Dendritic cell treated with granulocyte-macrophage colony-stimulating factor and Interleukin-4, amounts not matched to agents 40 ng/mL and 50 ng/mL, for 4 days (primary cell): ENCODE measurements around the gene RET.

Source experiments
- H3K27ac Mint-ChIP-seq: one replicate; pipeline ENCODE4 v1.8.0; 2022; ENCODE audit warnings: mild to moderate bottlenecking, mixed read lengths
- H3K27me3 Mint-ChIP-seq: one replicate; pipeline ENCODE4 v1.8.0; 2022; ENCODE audit warnings: mild to moderate bottlenecking, mixed read lengths
- H3K36me3 Mint-ChIP-seq: one replicate; pipeline ENCODE4 v1.8.0; 2022; ENCODE audit warnings: low read depth, mixed read lengths
- H3K4me1 Mint-ChIP-seq: one replicate; pipeline ENCODE4 v1.8.0; 2022; ENCODE audit warnings: low read depth, mixed read lengths
- H3K4me3 Mint-ChIP-seq: one replicate; pipeline ENCODE4 v1.8.0; 2022; ENCODE audit warnings: mild to moderate bottlenecking, moderate library complexity, mixed read lengths
- H3K9me3 Mint-ChIP-seq: one replicate; pipeline ENCODE4 v1.8.0; 2022; ENCODE audit warnings: mixed read lengths
- intact Hi-C: fragments of 100-400 bp; cut with micrococcal nuclease; formaldehyde crosslinking; loops from one replicate; pipeline ENCODE4 v1.15.0; 2022

RET gene

GRCh38 chr10:43117031-43117776 is 40.3 kb downstream of the RET start:
- intact Hi-C loops = no loop called here
- no peak overlapping the region for H3K4me3 Mint-ChIP-seq

GRCh38 chr10:43117777-43118583 is 41.1 kb downstream of the RET start:
- no peaks in the 10 kb centered on the region for H3K9me3 Mint-ChIP-seq
- H3K27me3 Mint-ChIP-seq = peaks cover 3% of the 10 kb centered on the region
- intact Hi-C loops = no loop called here
- no peak overlapping the region for H3K4me3 Mint-ChIP-seq
- peaks cover 70% of the 10 kb centered on the region for H3K4me1 Mint-ChIP-seq
- peak overlapping the region; percentile 96 for H3K27ac Mint-ChIP-seq
- H3K36me3 Mint-ChIP-seq = no peaks in the 10 kb centered on the region

More at GRCh38 chr10:43117031-43117776, 40.3 kb downstream of the RET start:
- Mint-ChIP-seq H3K27me3 (peaks cover 3% of the 10 kb centered on the region), H3K27ac (no peak overlapping the region), H3K36me3 (no peaks in the 10 kb centered on the region), H3K4me1 (peaks cover 62% of the 10 kb centered on the region), H3K9me3 (no peaks in the 10 kb centered on the region)

- Mint-ChIP-seq H3K9me3 (no peaks in the 10 kb centered on the region), H3K27ac (peak overlapping the region; percentile 96), H3K4me1 (peaks cover 77% of the 10 kb centered on the region), H3K36me3 (no peaks in the 10 kb centered on the region), H3K4me3 (no peak overlapping the region), H3K27me3 (peaks cover 3% of the 10 kb centered on the region)
- intact Hi-C loops = no loop called here
These were observed 42.0 kb downstream of the RET start for GRCh38 chr10:43118631-43119415.

- intact Hi-C loops = no loop called here
- no peaks in the 10 kb centered on the region for H3K36me3 Mint-ChIP-seq
- peak overlapping the region; percentile 96 for H3K27ac Mint-ChIP-seq
- H3K9me3 Mint-ChIP-seq = no peaks in the 10 kb centered on the region
- no peak overlapping the region for H3K4me3 Mint-ChIP-seq
- peaks cover 3% of the 10 kb centered on the region for H3K27me3 Mint-ChIP-seq
- peaks cover 84% of the 10 kb centered on the region for H3K4me1 Mint-ChIP-seq
These were observed 42.7 kb downstream of the RET start for GRCh38 chr10:43119416-43120115.

- peaks cover 3% of the 10 kb centered on the region for H3K27me3 Mint-ChIP-seq
- intact Hi-C loops = no loop called here
- peaks cover 86% of the 10 kb centered on the region for H3K4me1 Mint-ChIP-seq
- peak overlapping the region; percentile 37 for H3K4me3 Mint-ChIP-seq
- H3K9me3 Mint-ChIP-seq = no peaks in the 10 kb centered on the region
- H3K27ac Mint-ChIP-seq = peak overlapping the region; percentile 96
- no peaks in the 10 kb centered on the region for H3K36me3 Mint-ChIP-seq
These were observed 43.5 kb downstream of the RET start for GRCh38 chr10:43120116-43120928.

- H3K27ac Mint-ChIP-seq = peak overlapping the region; percentile 96
- peaks cover 86% of the 10 kb centered on the region for H3K4me1 Mint-ChIP-seq
- H3K4me3 Mint-ChIP-seq = peak overlapping the region; percentile 37
- H3K36me3 Mint-ChIP-seq = no peaks in the 10 kb centered on the region
- peaks cover 3% of the 10 kb centered on the region for H3K27me3 Mint-ChIP-seq
- intact Hi-C loops = loop anchor here (1.0 kb wide), 1 partner anchor 19 kb away; no protein-coding TSS in a partner anchor
- no peaks in the 10 kb centered on the region for H3K9me3 Mint-ChIP-seq
These were observed 44.1 kb downstream of the RET start for GRCh38 chr10:43120929-43121314.

- H3K9me3 Mint-ChIP-seq = no peaks in the 10 kb centered on the region
- intact Hi-C loops = loop anchor here (1.0 kb wide), 1 partner anchor 19 kb away; no protein-coding TSS in a partner anchor
- peak overlapping the region; percentile 37 for H3K4me3 Mint-ChIP-seq
- peaks cover 3% of the 10 kb centered on the region for H3K27me3 Mint-ChIP-seq
- H3K27ac Mint-ChIP-seq = peak overlapping the region; percentile 96
- no peaks in the 10 kb centered on the region for H3K36me3 Mint-ChIP-seq
- H3K4me1 Mint-ChIP-seq = peaks cover 89% of the 10 kb centered on the region
These were observed 44.6 kb downstream of the RET start for GRCh38 chr10:43121444-43121843.

- no peak overlapping the region for H3K4me3 Mint-ChIP-seq
- intact Hi-C loops = no loop called here
These were observed 45.2 kb downstream of the RET start for GRCh38 chr10:43122096-43122495.

GRCh38 chr10:43122826-43123225 is 46.0 kb downstream of the RET start:
- Mint-ChIP-seq H3K36me3 (no peaks in the 10 kb centered on the region), H3K9me3 (no peaks in the 10 kb centered on the region), H3K27ac (peak overlapping the region; percentile 96), H3K27me3 (peaks cover 3% of the 10 kb centered on the region), H3K4me3 (no peak overlapping the region), H3K4me1 (peaks cover 99% of the 10 kb centered on the region)
- intact Hi-C loops = no loop called here

More at GRCh38 chr10:43122096-43122495, 45.2 kb downstream of the RET start:
- Mint-ChIP-seq H3K9me3 (no peaks in the 10 kb centered on the region), H3K27ac (peak overlapping the region; percentile 96), H3K36me3 (no peaks in the 10 kb centered on the region), H3K4me1 (peaks cover 95% of the 10 kb centered on the region), H3K27me3 (peaks cover 3% of the 10 kb centered on the region)

GRCh38 chr10:43123361-43124093 is 46.7 kb downstream of the RET start:
- H3K36me3 Mint-ChIP-seq = no peaks in the 10 kb centered on the region
- H3K27me3 Mint-ChIP-seq = peaks cover 1% of the 10 kb centered on the region
- peaks cover 95% of the 10 kb centered on the region for H3K4me1 Mint-ChIP-seq
- no peak overlapping the region for H3K4me3 Mint-ChIP-seq
- intact Hi-C loops = no loop called here
- no peaks in the 10 kb centered on the region for H3K9me3 Mint-ChIP-seq
- peak overlapping the region; percentile 88 for H3K27ac Mint-ChIP-seq

GRCh38 chr10:43124094-43124521 is 47.2 kb downstream of the RET start:
- peak overlapping the region; percentile 88 for H3K27ac Mint-ChIP-seq
- H3K36me3 Mint-ChIP-seq = no peaks in the 10 kb centered on the region
- no peaks in the 10 kb centered on the region for H3K9me3 Mint-ChIP-seq
- no peak overlapping the region for H3K4me3 Mint-ChIP-seq
- intact Hi-C loops = no loop called here
- no peaks in the 10 kb centered on the region for H3K27me3 Mint-ChIP-seq
- H3K4me1 Mint-ChIP-seq = peaks cover 95% of the 10 kb centered on the region

- intact Hi-C loops = no loop called here
- H3K9me3 Mint-ChIP-seq = no peaks in the 10 kb centered on the region
These were observed 47.9 kb downstream of the RET start for GRCh38 chr10:43124574-43125273.

More at GRCh38 chr10:43124574-43125273, 47.9 kb downstream of the RET start:
- H3K27me3 Mint-ChIP-seq = no peaks in the 10 kb centered on the region
- H3K4me1 Mint-ChIP-seq = peaks cover 92% of the 10 kb centered on the region
- no peak overlapping the region for H3K4me3 Mint-ChIP-seq
- peak overlapping the region; percentile 88 for H3K27ac Mint-ChIP-seq
- no peaks in the 10 kb centered on the region for H3K36me3 Mint-ChIP-seq
